22Rv1 (cell line): Measurements from ENCODE around the gene KRR1.

Source experiments
- H3K27ac ChIP-seq: fragments of 450-650 bp; 2 replicates; pipeline ENCODE4 v1.5.1; 2017
- CTCF ChIP-seq: fragments of 450-650 bp; IDR thresholded peaks from 2 replicates; pipeline ENCODE4 v1.5.1; 2017; ENCODE audit warnings: mild to moderate bottlenecking
- ZFX ChIP-seq: fragments of 450-650 bp; IDR thresholded peaks from 2 replicates; pipeline ENCODE4 v1.6.1; 2017; ENCODE audit warnings: antibody characterized with exemption, borderline replicate concordance

KRR1 gene

GRCh38 chr12:75483431-75483830 lies 28.0 kb downstream of the KRR1 start:
- H3K27ac ChIP-seq = no peak overlapping the region

GRCh38 chr12:75482646-75483045 lies 28.8 kb downstream of the KRR1 start:
- TF ChIP-seq CTCF = no peak
- no peak for TF ChIP-seq ZFX
- no peak overlapping the region for H3K27ac ChIP-seq

More at GRCh38 chr12:75483431-75483830, 28.0 kb downstream of the KRR1 start:
- TF ChIP-seq ZFX = no peak
- TF ChIP-seq CTCF = no peak

GRCh38 chr12:75481774-75482173 lies 29.6 kb downstream of the KRR1 start:
- H3K27ac ChIP-seq = no peak overlapping the region
- TF ChIP-seq ZFX = no peak
- TF ChIP-seq CTCF = no peak

- TF ChIP-seq ZFX (no peak), CTCF (no peak)
- no peak overlapping the region for H3K27ac ChIP-seq
These were observed 30.2 kb downstream of the KRR1 start for GRCh38 chr12:75481013-75481705.

GRCh38 chr12:75480469-75480949 lies 30.9 kb downstream of the KRR1 start, which contains the start of gene GLIPR1:
GLIPR1 (plus strand) TSS chr12:75480755; CDS start chr12:75480881, 126 bp downstream.
- TF ChIP-seq ZFX (no peak), CTCF (no peak)
- H3K27ac ChIP-seq = no peak within 1 kb of the TSS

- H3K27ac ChIP-seq = no peak overlapping the region
- TF ChIP-seq ZFX (no peak), CTCF (no peak)
These were observed 31.4 kb downstream of the KRR1 start for GRCh38 chr12:75479963-75480461.

GRCh38 chr12:75478116-75478794 lies 33.2 kb downstream of the KRR1 start:
- no peak overlapping the region for H3K27ac ChIP-seq
- TF ChIP-seq ZFX (no peak), CTCF (no peak)
